ENCODE measurements around the gene RPL7A. TPM values are rescaled to one million over a fixed set of nuclear protein-coding genes. Genes with fewer than 3 reads are reported as not detected.

Gene RPL7A
- total RNA-seq, 1 experiment from 2014 or later, result 2,895 TPM

- Histone ChIP-seq H3K4ac (ENCODE audit: low read depth, low read length) (no peak overlapping the region), H3K79me2 (ENCODE audit: insufficient read depth, low read length) (peaks cover 12% of the 10 kb centered on the region; the same call in 1 of the 2 replicates), H2BK15ac (ENCODE audit: low read depth, low read length) (no peak overlapping the region), H2AFZ (ENCODE audit: low read length) (no peak overlapping the region), H3K23me2 (ENCODE audit: insufficient read length, low read depth, low read length, poor library complexity, severe bottlenecking) (peaks cover 3% of the 10 kb centered on the region), H3K9me3 (ENCODE audit: control insufficient read depth, low read depth, low read length) (no peaks in the 10 kb centered on the region), H4K8ac (replicated peaks; ENCODE audit: insufficient read length, low read depth, low read length) (no peak overlapping the region), H4K5ac (ENCODE audit: insufficient read length, low read depth, low read length) (no peak overlapping the region), H3K27ac (ENCODE audit: insufficient read length, low read depth, low read length) (no peak overlapping the region), H2BK5ac (ENCODE audit: insufficient read length, low read length) (no peak overlapping the region), H3K4me2 (ENCODE audit: insufficient read depth, insufficient read length, low read length) (no peak overlapping the region), H2AK5ac (ENCODE audit: insufficient read length, low read length) (no peak overlapping the region), H2BK12ac (ENCODE audit: insufficient read length, low read depth, low read length) (no peak overlapping the region), H3K9ac (ENCODE audit: extremely low read depth, insufficient read length, low read length) (no peak overlapping the region), H3K56ac (ENCODE audit: insufficient read length, low read depth, low read length) (no peak overlapping the region), H2BK20ac (ENCODE audit: low read depth, low read length, poor library complexity, severe bottlenecking) (no peak overlapping the region), H3K79me1 (ENCODE audit: insufficient read depth, low read depth, low read length, poor library complexity, severe bottlenecking) (peaks cover 10% of the 10 kb centered on the region), H3K18ac (ENCODE audit: insufficient read length, low read depth, low read length) (no peak overlapping the region), H3T11ph (ENCODE audit: low read length) (no peak overlapping the region), H3K23ac (ENCODE audit: insufficient read length, low read depth, low read length) (no peak overlapping the region), H3K27me3 (ENCODE audit: insufficient read depth, low read length) (no peaks in the 10 kb centered on the region), H4K91ac (ENCODE audit: insufficient read length, low read depth, low read length) (no peak overlapping the region), H3K14ac (ENCODE audit: insufficient read depth, low read length) (no peak overlapping the region), H2BK120ac (ENCODE audit: low read depth, low read length, poor library complexity, severe bottlenecking) (no peak overlapping the region), H3K4me1 (ENCODE audit: insufficient read depth, low read length) (no peaks in the 10 kb centered on the region; the same call in 1 of the 2 replicates), H4K20me1 (ENCODE audit: control insufficient read depth, insufficient read depth, insufficient read length) (no peaks in the 10 kb centered on the region)
- Mint-ChIP-seq H3K4me3 (peak overlapping the region in 1 of 2 experiments; percentile 46; a peak in 1 of 5 replicates), H3K9me3 (peaks cover 0 to 3% of the 10 kb centered on the region in 2 experiments; a peak in 1 of 5 replicates), H3K4me1 (peaks cover 13 to 18% of the 10 kb centered on the region in 2 experiments), H3K27me3 (ENCODE audit: low read depth) (no peaks in the 10 kb centered on the region), H3K36me3 (ENCODE audit: insufficient read depth in 1 of 3, low read depth in 3 of 3) (peaks cover 62 to 88% (median 85%) of the 10 kb centered on the region in 3 experiments), H3K27ac (no peak overlapping the region)
- DNase-seq, result no peak
- WGBS (ENCODE audit: extremely low coverage, insufficient read length, low lambda C conversion rate), result no CpG with 5 or more reads among the region's 19 CpGs
- TF ChIP-seq, protein P1, sequence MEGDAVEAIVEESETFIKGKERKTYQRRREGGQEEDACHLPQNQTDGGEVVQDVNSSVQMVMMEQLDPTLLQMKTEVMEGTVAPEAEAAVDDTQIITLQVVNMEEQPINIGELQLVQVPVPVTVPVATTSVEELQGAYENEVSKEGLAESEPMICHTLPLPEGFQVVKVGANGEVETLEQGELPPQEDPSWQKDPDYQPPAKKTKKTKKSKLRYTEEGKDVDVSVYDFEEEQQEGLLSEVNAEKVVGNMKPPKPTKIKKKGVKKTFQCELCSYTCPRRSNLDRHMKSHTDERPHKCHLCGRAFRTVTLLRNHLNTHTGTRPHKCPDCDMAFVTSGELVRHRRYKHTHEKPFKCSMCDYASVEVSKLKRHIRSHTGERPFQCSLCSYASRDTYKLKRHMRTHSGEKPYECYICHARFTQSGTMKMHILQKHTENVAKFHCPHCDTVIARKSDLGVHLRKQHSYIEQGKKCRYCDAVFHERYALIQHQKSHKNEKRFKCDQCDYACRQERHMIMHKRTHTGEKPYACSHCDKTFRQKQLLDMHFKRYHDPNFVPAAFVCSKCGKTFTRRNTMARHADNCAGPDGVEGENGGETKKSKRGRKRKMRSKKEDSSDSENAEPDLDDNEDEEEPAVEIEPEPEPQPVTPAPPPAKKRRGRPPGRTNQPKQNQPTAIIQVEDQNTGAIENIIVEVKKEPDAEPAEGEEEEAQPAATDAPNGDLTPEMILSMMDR (conservative IDR thresholded peaks at IDR 0.05), result no peak
Observed at GRCh38 chr9:133344071-133344470, 3.9 kb upstream of the RPL7A start.
